ENCODE measurements around the gene CUX1. TPM values are rescaled to one million over a fixed set of nuclear protein-coding genes. Genes with fewer than 3 reads are reported as not detected.

CUX1 gene
- total RNA-seq, 1 experiment from 2014 or later: 64.3 TPM

GRCh38 chr7:102115931-102116330 is 298.5 kb downstream of the CUX1 start:
- H3K27ac Mint-ChIP-seq: 0 out of 2 replicates have a peak overlapping the region, but pooled peaks have one; percentile 48
- H3K9me3 Mint-ChIP-seq: no peaks in the 10 kb centered on the region
- DNase-seq (ENCODE audit: low spot score) (no peak), ATAC-seq (no peak)
- ChIA-PET CTCF (no interaction called here), POLR2A (no interaction called here)
- peaks cover 16% of the 10 kb centered on the region for H3K4me1 Mint-ChIP-seq
- H3K27me3 Mint-ChIP-seq (ENCODE audit: low read depth): no peaks in the 10 kb centered on the region
- TF ChIP-seq TEAD4 (CRISPR knock-in tag; IDR thresholded peaks at IDR 0.05): no peak
- no peak for TF ChIP-seq E2F4 (CRISPR knock-in tag; IDR thresholded peaks at IDR 0.05; ENCODE audit: borderline replicate concordance, low read depth)
- no peak for TF ChIP-seq CREM (CRISPR knock-in tag; IDR thresholded peaks at IDR 0.05)
- TF ChIP-seq, protein P1, sequence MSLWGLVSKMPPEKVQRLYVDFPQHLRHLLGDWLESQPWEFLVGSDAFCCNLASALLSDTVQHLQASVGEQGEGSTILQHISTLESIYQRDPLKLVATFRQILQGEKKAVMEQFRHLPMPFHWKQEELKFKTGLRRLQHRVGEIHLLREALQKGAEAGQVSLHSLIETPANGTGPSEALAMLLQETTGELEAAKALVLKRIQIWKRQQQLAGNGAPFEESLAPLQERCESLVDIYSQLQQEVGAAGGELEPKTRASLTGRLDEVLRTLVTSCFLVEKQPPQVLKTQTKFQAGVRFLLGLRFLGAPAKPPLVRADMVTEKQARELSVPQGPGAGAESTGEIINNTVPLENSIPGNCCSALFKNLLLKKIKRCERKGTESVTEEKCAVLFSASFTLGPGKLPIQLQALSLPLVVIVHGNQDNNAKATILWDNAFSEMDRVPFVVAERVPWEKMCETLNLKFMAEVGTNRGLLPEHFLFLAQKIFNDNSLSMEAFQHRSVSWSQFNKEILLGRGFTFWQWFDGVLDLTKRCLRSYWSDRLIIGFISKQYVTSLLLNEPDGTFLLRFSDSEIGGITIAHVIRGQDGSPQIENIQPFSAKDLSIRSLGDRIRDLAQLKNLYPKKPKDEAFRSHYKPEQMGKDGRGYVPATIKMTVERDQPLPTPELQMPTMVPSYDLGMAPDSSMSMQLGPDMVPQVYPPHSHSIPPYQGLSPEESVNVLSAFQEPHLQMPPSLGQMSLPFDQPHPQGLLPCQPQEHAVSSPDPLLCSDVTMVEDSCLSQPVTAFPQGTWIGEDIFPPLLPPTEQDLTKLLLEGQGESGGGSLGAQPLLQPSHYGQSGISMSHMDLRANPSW (CRISPR knock-in tag; conservative IDR thresholded peaks at IDR 0.05; ENCODE audit: low read depth): no peak
- H3K4me3 Mint-ChIP-seq: no peak overlapping the region
- peaks cover 34% of the 10 kb centered on the region for H3K36me3 Mint-ChIP-seq

DNA sequence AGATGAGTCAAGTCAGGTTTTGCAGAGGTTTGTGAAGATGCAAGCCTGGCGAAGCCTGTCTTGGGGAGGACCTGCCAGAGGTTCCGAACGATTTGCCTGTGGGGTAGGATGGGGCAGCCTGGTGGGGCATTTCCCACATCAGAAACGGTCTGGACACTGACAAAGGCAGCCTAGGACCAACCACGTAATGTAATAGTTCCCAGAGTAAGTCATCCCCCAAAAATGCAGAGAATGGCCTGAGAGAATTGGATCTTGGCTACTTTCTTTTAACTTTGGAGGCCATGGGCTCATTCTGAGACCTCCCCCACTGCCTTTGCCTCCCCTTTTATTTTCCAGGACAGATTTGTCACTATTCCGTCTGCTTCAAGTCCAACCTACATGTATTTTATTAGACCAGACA is 300.3 kb downstream of the CUX1 start:
- peaks cover 29% of the 10 kb centered on the region for H3K36me3 Mint-ChIP-seq
- no peaks in the 10 kb centered on the region for H3K9me3 Mint-ChIP-seq
- no peak for DNase-seq (ENCODE audit: low spot score)
- no peak overlapping the region for H3K4me3 Mint-ChIP-seq
- H3K27me3 Mint-ChIP-seq (ENCODE audit: low read depth): no peaks in the 10 kb centered on the region
- H3K27ac Mint-ChIP-seq: peak overlapping the region; percentile 76; the same call in 1 of the 2 replicates
- ChIA-PET POLR2A (no interaction called here), CTCF (no interaction called here)
- H3K4me1 Mint-ChIP-seq: peaks cover 21% of the 10 kb centered on the region
- ATAC-seq: no peak
- TF ChIP-seq, protein P2, sequence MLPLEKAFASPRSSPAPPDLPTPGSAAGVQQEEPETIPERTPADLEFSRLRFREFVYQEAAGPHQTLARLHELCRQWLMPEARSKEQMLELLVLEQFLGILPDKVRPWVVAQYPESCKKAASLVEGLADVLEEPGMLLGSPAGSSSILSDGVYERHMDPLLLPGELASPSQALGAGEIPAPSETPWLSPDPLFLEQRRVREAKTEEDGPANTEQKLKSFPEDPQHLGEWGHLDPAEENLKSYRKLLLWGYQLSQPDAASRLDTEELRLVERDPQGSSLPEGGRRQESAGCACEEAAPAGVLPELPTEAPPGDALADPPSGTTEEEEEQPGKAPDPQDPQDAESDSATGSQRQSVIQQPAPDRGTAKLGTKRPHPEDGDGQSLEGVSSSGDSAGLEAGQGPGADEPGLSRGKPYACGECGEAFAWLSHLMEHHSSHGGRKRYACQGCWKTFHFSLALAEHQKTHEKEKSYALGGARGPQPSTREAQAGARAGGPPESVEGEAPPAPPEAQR (CRISPR knock-in tag; IDR thresholded peaks at IDR 0.05): no peak
- TF ChIP-seq NFE2L1 (CRISPR knock-in tag; IDR thresholded peaks at IDR 0.05) (no peak), FOXJ3 (CRISPR knock-in tag; IDR thresholded peaks at IDR 0.05; ENCODE audit: borderline replicate concordance) (no peak), CTCF (IDR thresholded peaks at IDR 0.05) (no peak), NFATC4 (CRISPR knock-in tag; IDR thresholded peaks at IDR 0.05) (no peak), ARID4B (CRISPR knock-in tag; IDR thresholded peaks at IDR 0.05; ENCODE audit: borderline replicate concordance) (no peak), ATF3 (CRISPR knock-in tag; conservative IDR thresholded peaks at IDR 0.05) (no peak), ZMAT4 (CRISPR knock-in tag; IDR thresholded peaks at IDR 0.05) (no peak), ZNF425 (CRISPR knock-in tag; conservative IDR thresholded peaks at IDR 0.05) (no peak), FOXP1 (CRISPR knock-in tag; IDR thresholded peaks at IDR 0.05; ENCODE audit: borderline replicate concordance) (no peak), ZNF671 (CRISPR knock-in tag; IDR thresholded peaks at IDR 0.05) (no peak), NR1H2 (CRISPR knock-in tag; IDR thresholded peaks at IDR 0.05) (no peak)
- TF ChIP-seq, protein P3, sequence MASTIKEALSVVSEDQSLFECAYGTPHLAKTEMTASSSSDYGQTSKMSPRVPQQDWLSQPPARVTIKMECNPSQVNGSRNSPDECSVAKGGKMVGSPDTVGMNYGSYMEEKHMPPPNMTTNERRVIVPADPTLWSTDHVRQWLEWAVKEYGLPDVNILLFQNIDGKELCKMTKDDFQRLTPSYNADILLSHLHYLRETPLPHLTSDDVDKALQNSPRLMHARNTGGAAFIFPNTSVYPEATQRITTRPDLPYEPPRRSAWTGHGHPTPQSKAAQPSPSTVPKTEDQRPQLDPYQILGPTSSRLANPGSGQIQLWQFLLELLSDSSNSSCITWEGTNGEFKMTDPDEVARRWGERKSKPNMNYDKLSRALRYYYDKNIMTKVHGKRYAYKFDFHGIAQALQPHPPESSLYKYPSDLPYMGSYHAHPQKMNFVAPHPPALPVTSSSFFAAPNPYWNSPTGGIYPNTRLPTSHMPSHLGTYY (CRISPR knock-in tag; IDR thresholded peaks at IDR 0.05): no peak
